Middle frontal gyrus (tissue), 1 donor: Measurements from ENCODE around the gene ANXA7.
"Not testable (repeated sequence)": the region's sequence is repeated elsewhere in the genome, so short reads cannot be mapped to it uniquely, and the experiment has no call there.

Experiments used
- DNase-seq: peaks from one replicate; pipeline ENCODE4 v3.0.0-alpha.2; 2015; ENCODE audit warnings: low spot score; ENCODE audit errors: extremely low spot score

ANXA7 gene

GRCh38 chr10:73339436-73339835 lies 74.4 kb downstream of the ANXA7 start:
- no peak for DNase-seq

- no peak for DNase-seq
Observed at GRCh38 chr10:73338801-73339368, 75.0 kb downstream of the ANXA7 start.

- DNase-seq, result no peak
Observed at GRCh38 chr10:73333202-73333601, 80.7 kb downstream of the ANXA7 start.

- no peak for DNase-seq
Observed at GRCh38 chr10:73332379-73332778, 81.5 kb downstream of the ANXA7 start.

- not testable (repeated sequence) for DNase-seq
Observed at GRCh38 chr10:73328523-73328922, 85.3 kb downstream of the ANXA7 start.

- not testable (repeated sequence) for DNase-seq
Observed at GRCh38 chr10:73325290-73325689, 88.6 kb downstream of the ANXA7 start.
